ENCODE results near the gene ERCC6.

ERCC6 gene

GRCh38 chr10:49538381-49539319 is at the start of gene ERCC6:
Gene ERCC6 (minus strand): TSS chr10:49539121.
- peak; percentile 97 for DNase-seq (ENCODE audit: low spot score)

- no peak for DNase-seq (ENCODE audit: low spot score)
Measured at GRCh38 chr10:49587981-49588380, 49.1 kb upstream of the ERCC6 start.

DNA sequence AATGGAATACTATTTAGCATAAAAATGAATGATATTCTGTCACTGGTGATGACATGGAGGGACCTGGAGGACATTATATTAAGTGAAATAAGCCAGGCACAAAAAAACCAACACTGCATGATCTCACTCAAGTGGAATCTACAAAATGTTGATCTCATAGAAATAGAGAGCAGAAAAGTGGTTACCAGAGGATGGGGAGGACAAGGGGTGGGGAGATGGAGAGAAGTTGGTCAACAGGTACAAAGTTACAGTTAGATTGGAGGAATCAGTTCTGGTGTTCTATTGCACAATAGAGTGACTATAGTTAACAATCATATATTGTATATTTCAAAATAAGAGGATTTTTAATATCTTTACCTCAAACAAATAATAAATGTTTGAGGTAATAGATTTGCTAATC is 46.5 kb upstream of the ERCC6 start:
- DNase-seq (ENCODE audit: low spot score) = no peak

- DNase-seq (ENCODE audit: low spot score) = no peak
Measured at GRCh38 chr10:49579621-49580020, 40.7 kb upstream of the ERCC6 start.

GRCh38 chr10:49578392-49578791 is 39.5 kb upstream of the ERCC6 start:
- DNase-seq (ENCODE audit: low spot score) = no peak

DNA sequence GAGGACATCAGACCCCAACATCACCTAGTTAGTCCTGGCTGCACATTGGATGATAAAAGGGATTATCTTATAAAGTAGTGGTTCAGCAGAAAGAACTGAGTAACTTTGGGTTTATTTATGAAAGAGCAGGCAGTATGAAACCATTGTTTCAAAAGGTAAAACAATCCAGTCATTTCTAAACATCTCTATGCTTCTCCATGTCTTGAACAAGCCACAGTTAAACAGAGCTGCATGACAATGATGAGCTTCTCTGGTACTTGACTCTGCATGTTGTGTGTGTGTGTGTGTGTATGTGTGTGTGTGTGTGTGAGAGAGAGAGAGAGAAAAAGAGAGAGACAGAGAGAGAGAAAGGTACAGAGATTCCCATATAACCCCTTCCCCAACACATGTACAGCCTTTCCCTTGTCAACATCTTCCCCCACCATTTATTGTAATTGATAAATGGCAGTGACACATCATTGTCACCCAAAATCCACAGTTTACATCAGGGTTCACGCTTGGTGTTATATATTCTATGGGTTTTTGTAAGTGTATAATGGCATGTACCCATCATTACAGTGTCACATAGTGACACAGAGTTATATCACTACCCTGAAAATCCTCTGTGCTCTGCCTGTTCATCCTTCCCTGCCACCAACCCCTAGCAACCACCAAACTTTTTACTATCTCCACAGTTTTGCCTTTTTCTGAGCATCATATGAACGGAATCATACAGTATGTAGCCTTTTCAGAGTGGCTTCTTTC is 38.4 kb upstream of the ERCC6 start:
- DNase-seq (ENCODE audit: low spot score) = no peak

DNA sequence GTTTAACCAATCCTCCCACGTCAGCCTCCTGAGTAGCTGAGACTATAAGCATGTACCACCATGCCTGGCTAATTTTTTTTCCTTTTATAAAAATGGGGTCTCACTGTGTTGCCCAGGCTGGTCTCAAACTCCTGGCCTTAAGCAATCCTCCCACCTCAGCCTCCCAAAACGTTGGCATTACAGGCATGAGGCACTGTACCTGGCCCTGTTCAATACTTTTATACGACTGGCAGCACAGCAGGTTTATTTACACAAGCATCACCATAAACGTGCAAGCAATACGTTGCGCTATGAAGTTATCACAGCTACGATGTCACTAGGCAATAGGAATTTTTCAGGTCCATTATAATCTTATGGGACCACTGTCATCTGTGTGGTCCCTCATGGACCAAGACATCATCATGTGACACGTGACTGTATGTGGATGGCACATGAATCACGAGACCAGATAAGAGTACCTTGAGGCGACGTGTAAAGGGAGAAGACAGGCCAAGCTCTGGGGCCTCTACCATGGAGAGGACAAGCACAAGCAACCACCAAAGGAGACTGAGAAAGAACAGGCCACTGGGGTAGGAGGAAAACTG is 36.7 kb upstream of the ERCC6 start:
- DNase-seq (ENCODE audit: low spot score) = no peak

DNA sequence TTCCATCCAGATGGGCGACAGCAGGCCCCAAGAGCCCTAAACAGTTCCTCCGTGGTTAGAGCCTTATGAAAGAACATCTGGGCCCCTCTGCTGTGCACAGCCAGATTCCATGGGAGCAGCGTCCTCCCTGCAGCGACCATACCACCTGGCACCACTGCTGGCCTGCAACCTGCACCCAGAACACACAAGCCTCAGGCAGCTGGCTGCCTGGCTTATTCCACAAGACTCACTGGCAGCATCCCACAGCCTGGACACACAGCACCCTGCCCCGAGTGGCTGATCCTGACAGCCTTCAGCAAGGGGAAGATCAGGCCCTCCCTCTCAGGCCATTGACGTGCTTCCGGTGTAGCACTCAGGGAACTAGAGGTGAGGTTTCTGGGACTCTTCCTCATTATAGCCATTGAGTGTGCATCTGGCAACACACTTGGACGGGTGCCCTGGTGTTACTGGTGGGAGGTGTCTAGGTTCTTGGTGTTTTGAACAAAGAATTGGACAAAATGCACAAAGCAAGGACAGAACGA is 33.7 kb upstream of the ERCC6 start:
- no peak for DNase-seq (ENCODE audit: low spot score)

GRCh38 chr10:49571388-49571787 is 32.5 kb upstream of the ERCC6 start:
- DNase-seq (ENCODE audit: low spot score) = no peak

DNA sequence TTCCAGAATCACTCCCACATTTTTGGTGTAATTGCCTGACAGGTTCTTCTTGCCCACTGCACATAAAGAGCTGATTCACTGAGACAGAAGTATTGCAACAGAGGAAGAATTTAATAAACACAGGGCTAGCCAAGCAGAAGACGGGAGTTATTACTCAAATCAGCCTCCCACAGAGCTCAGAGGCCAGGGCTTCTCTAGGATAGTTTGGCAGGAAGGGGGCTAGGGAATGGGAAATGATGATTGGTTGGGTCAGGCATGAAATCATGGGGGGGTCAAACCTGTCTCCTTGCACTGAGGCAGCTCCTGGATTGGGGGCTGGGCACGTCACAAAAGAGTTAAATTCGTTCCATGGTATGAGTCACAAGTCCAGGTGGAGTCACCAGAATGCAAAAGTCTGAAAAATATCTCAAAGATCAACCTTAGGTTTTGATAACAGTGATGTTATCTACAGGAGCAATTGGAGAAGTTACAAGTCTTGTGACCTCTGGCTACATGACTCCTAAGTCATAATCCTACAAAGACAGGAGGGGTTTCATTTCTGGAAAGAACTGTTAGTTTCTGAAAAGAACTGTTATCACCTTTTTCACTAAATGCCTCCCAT is 30.2 kb upstream of the ERCC6 start:
- DNase-seq (ENCODE audit: low spot score) = no peak

DNA sequence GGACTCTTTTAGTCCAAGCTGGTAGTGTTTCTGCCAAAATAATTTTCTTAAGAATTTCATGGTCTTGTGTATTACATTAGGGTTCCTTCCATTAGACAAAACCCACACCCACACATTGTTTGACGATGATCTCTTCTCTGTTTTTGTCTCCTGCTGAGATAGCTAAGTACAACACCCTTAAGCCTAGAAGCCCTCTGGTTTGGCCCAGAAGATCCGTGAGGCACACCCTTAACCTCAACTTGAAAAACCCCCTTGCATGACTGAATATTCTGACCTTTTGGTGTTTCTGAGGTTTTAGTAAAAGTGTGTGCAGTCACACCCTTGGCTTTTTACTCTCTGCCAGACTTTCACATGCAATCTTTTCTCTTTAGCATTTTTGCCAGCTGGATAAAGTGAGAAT is 29.3 kb upstream of the ERCC6 start:
- no peak for DNase-seq (ENCODE audit: low spot score)

- DNase-seq (ENCODE audit: low spot score) = no peak
Measured at GRCh38 chr10:49567810-49568209, 28.9 kb upstream of the ERCC6 start.

DNA sequence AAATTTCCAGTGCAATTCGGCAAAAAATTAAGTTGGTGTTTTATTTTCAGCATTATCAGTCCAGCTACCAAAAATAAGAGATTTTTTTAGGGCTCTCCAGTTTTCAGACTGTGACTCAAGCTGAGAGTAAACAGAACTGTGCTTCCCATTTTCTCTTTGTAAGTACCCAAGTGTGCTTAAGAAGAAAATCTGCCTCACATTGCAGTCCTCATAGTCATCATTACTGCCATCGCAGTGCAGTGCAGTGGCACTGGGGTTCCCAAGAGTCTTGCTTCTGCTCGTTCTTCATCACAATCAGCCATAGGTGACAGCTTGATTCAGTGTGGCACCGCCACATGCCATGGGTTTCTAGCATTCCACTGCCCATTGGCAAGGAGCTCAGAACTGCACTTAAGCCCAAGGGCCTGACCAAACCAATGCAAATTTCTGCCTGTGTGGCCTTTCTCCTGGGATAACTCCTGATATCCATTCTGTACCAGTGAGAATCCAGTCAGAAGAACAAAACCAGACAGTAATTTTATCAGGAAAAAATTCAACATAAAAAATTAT is 25.6 kb upstream of the ERCC6 start:
- no peak for DNase-seq (ENCODE audit: low spot score)

- no peak for DNase-seq (ENCODE audit: low spot score)
Measured at GRCh38 chr10:49562893-49563292, 24.0 kb upstream of the ERCC6 start.

- DNase-seq (ENCODE audit: low spot score) = no peak
Measured at GRCh38 chr10:49560526-49560925, 21.6 kb upstream of the ERCC6 start.

DNA sequence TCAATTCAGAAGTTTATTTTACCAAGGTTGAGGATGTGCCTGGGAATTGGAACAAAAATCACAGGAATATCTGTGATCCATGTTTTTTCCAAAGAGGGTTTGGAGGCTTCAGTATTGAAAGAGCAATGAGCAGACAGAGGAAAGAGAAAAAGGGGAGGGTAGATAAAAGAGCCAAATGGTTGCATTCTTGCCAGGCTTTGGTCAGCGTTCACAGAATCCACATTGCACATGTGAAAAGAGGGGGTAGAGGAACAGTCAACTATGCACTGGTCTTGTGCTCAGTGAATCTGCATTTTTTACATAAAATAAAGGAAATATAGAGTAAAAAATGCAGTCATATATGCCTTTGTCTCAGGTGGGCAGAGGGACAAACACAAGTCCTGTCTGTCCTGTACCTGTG is 20.6 kb upstream of the ERCC6 start:
- DNase-seq (ENCODE audit: low spot score) = no peak

DNA sequence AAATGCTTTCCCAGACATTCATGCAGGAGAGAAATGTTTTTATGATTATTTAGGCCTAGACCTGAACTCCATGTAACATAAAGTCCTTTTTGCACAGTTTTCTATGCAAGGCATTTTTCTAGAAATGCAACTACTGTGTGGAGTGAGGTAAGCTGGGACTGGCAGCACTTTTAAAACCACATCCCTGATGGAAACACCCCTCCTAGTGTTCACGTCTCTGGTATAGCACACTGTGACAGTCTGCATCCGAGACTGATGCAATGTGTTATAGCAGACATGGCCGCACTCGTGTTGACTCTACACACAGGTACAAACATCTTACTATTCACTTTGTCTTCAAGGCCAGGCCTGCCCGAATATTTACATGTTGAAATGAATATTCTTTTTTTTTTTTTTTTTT is 19.3 kb upstream of the ERCC6 start:
- no peak for DNase-seq (ENCODE audit: low spot score)

GRCh38 chr10:49557681-49558080 is 18.8 kb upstream of the ERCC6 start:
- DNase-seq (ENCODE audit: low spot score) = no peak

DNA sequence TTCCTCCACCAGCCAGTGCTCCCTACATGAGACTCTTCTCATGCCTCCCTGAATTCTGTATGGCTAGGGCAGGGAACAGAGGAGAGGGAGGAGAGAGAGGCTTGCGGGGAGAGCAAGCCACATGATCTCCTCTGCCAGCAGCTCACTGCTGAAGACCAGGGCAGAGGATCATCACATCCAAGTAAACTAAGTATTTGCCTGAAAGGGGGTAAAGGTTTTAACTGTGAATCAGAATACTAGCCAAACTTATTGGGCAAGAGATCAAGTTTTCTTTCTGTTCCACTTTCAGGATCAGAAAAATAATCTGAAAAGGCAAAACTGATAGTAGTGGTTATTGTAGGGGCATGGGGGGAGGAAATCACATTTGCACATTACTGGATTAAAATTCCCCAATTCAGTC is 17.8 kb upstream of the ERCC6 start:
- no peak for DNase-seq (ENCODE audit: low spot score)

DNA sequence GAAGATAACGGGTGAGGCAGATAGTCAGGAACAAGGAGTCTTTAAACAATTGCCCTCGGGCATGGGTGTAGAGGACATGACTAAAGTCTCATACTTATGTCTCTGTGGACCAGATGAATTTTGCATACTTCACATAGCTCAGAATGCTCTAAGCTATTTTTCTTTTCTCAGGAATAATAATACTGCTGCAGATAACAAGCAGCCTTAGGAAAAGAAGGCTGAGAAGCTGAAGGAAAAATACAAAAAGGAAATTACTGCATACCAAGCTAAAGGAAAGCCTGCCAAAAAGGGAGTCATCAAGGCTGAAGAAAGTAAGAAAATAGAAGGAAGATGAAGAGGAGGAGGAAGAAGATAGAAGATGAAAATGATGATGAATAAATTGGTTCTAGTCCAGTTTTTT is 13.4 kb upstream of the ERCC6 start:
- no peak for DNase-seq (ENCODE audit: low spot score)

DNA sequence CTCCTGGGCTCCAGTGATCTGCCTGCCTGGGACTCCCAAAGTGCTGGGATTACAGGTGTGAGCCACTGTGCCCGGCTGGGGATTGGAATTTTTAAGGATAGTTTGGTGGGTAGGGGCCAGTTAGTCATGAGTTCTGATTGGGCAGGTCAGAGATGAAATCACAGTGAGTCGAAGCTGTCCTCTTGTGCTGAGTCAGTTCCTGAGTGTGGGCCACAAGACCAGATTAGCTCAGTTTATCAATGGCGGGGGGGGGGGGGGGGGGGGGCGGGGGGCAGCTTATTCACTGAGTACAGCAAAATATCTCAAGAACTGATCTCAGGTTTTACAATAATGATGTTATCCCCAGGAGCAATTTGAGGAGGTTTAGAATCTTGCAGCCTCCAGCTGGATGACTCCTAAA is 11.6 kb upstream of the ERCC6 start:
- no peak for DNase-seq (ENCODE audit: low spot score)
